ENCODE data around the gene NF1. TPM values are rescaled to one million over a fixed set of nuclear protein-coding genes. Genes with fewer than 3 reads are reported as not detected.

Gene NF1
- total RNA-seq, 1 experiment from 2014 or later = 62.4 TPM

GRCh38 chr17:31249835-31250141 lies 155.0 kb downstream of the NF1 start:
- Histone ChIP-seq H3K27me3 (replicated peaks; ENCODE audit: control insufficient read depth, insufficient read depth, low read length) (no peaks in the 10 kb centered on the region), H3K9me3 (no peaks in the 10 kb centered on the region), H3K36me3 (ENCODE audit: control insufficient read depth, insufficient read depth, low read length) (peaks cover 1% of the 10 kb centered on the region; the same call in 1 of the 2 replicates), H3K4me3 (ENCODE audit: low read depth, low read length) (no peak overlapping the region), H3K4me1 (no peaks in the 10 kb centered on the region)
- POLR2A ChIA-PET = no interaction called here
- TF ChIP-seq CTCF (IDR thresholded peaks at IDR 0.05; ENCODE audit: insufficient read depth in 1 of 2, low read depth in 1 of 2, low read length in 1 of 2, severe bottlenecking in 1 of 2, unreplicated experiment in 1 of 2) = no peak
- DNase-seq = no peak
- Mint-ChIP-seq H3K27me3 (ENCODE audit: insufficient read depth, unreplicated experiment) (no peaks in the 10 kb centered on the region), H3K4me3 (ENCODE audit: unreplicated experiment) (no peak overlapping the region), H3K4me1 (ENCODE audit: low read depth, unreplicated experiment) (peaks cover 7% of the 10 kb centered on the region), H3K36me3 (ENCODE audit: insufficient read depth, unreplicated experiment) (peaks cover 37% of the 10 kb centered on the region), H3K9me3 (ENCODE audit: unreplicated experiment) (no peaks in the 10 kb centered on the region), H3K27ac (ENCODE audit: unreplicated experiment) (no peak overlapping the region)
- CTCF ChIA-PET = no interaction called here
- intact Hi-C loops (cut with micrococcal nuclease; ENCODE audit: unreplicated experiment) = no loop called here
- no TSS peak for BruUV-seq (replicated peaks)

- ChIA-PET POLR2A (no interaction called here), CTCF (no interaction called here)
Measured at GRCh38 chr17:31250229-31250628, 155.5 kb downstream of the NF1 start.

GRCh38 chr17:31251105-31251969 lies 156.6 kb downstream of the NF1 start:
- TF ChIP-seq CTCF (IDR thresholded peaks at IDR 0.05; ENCODE audit: insufficient read depth in 1 of 2, low read depth in 1 of 2, low read length in 1 of 2, severe bottlenecking in 1 of 2, unreplicated experiment in 1 of 2) = no peak
- Mint-ChIP-seq H3K4me3 (ENCODE audit: unreplicated experiment) (no peak overlapping the region), H3K36me3 (ENCODE audit: insufficient read depth, unreplicated experiment) (peaks cover 32% of the 10 kb centered on the region), H3K4me1 (ENCODE audit: low read depth, unreplicated experiment) (peaks cover 7% of the 10 kb centered on the region), H3K27me3 (ENCODE audit: insufficient read depth, unreplicated experiment) (no peaks in the 10 kb centered on the region), H3K9me3 (ENCODE audit: unreplicated experiment) (no peaks in the 10 kb centered on the region), H3K27ac (ENCODE audit: unreplicated experiment) (no peak overlapping the region)
- Histone ChIP-seq H3K4me1 (no peaks in the 10 kb centered on the region), H3K36me3 (ENCODE audit: control insufficient read depth, insufficient read depth, low read length) (no peaks in the 10 kb centered on the region), H3K9me3 (no peaks in the 10 kb centered on the region), H3K4me3 (ENCODE audit: low read depth, low read length) (no peak overlapping the region), H3K27me3 (replicated peaks; ENCODE audit: control insufficient read depth, insufficient read depth, low read length) (no peaks in the 10 kb centered on the region)
- ChIA-PET POLR2A (no interaction called here), CTCF (no interaction called here)
- no TSS peak for BruUV-seq (replicated peaks)
- no peak for DNase-seq
- intact Hi-C loops (cut with micrococcal nuclease; ENCODE audit: unreplicated experiment) = no loop called here

More at GRCh38 chr17:31250229-31250628, 155.5 kb downstream of the NF1 start:
- Histone ChIP-seq H3K4me3 (ENCODE audit: low read depth, low read length) (no peak overlapping the region), H3K36me3 (ENCODE audit: control insufficient read depth, insufficient read depth, low read length) (peaks cover 1% of the 10 kb centered on the region; the same call in 1 of the 2 replicates), H3K4me1 (no peaks in the 10 kb centered on the region), H3K9me3 (no peaks in the 10 kb centered on the region), H3K27me3 (replicated peaks; ENCODE audit: control insufficient read depth, insufficient read depth, low read length) (no peaks in the 10 kb centered on the region)
- no TSS peak for BruUV-seq (replicated peaks)
- H3K4me1 Mint-ChIP-seq (ENCODE audit: low read depth, unreplicated experiment) = peaks cover 7% of the 10 kb centered on the region
- intact Hi-C loops (cut with micrococcal nuclease; ENCODE audit: unreplicated experiment) = no loop called here
- peaks cover 37% of the 10 kb centered on the region for H3K36me3 Mint-ChIP-seq (ENCODE audit: insufficient read depth, unreplicated experiment)
- H3K27ac Mint-ChIP-seq (ENCODE audit: unreplicated experiment) = no peak overlapping the region
- TF ChIP-seq CTCF (IDR thresholded peaks at IDR 0.05; ENCODE audit: insufficient read depth in 1 of 2, low read depth in 1 of 2, low read length in 1 of 2, severe bottlenecking in 1 of 2, unreplicated experiment in 1 of 2) = no peak
- H3K27me3 Mint-ChIP-seq (ENCODE audit: insufficient read depth, unreplicated experiment) = no peaks in the 10 kb centered on the region
- DNase-seq = no peak
- H3K4me3 Mint-ChIP-seq (ENCODE audit: unreplicated experiment) = no peak overlapping the region
- no peaks in the 10 kb centered on the region for H3K9me3 Mint-ChIP-seq (ENCODE audit: unreplicated experiment)

Measured in Caco-2 (cell line).